HL-60 (cell line): ENCODE data around the gene CACNG3.
"Not testable (repeated sequence)": the region's sequence is repeated elsewhere in the genome, so short reads cannot be mapped to it uniquely, and the experiment has no call there.

ENCODE experiments used
- DNase-seq, 2 experiments: peaks; one replicate each; pipeline ENCODE4 v3.0.0-alpha.2; 2010 to 2020; ENCODE audit warnings: low read depth in 1 of 2, low spot score in 1 of 2
- H3K27ac ChIP-seq: fragments of 250-450 bp; sonication (Bioruptor Pico); replicated peaks from 2 replicates; pipeline ENCODE4 v1.5.1; 2020; ENCODE audit warnings: mild to moderate bottlenecking, moderate library complexity
- H3K27me3 ChIP-seq: fragments of 250-450 bp; sonication (Bioruptor Pico); 2 replicates; pipeline ENCODE4 v1.5.1; 2021; ENCODE audit warnings: mild to moderate bottlenecking, moderate library complexity; ENCODE audit not compliant: insufficient read depth, poor library complexity, severe bottlenecking
- H3K4me3 ChIP-seq: replicated peaks from 2 replicates; pipeline ENCODE4 v1.5.1; 2011; ENCODE audit warnings: mild to moderate bottlenecking, control low read depth, low read length; ENCODE audit not compliant: insufficient read depth
- CTCF ChIP-seq: IDR thresholded peaks from one replicate; pipeline ENCODE4 v1.5.1; 2011; ENCODE audit warnings: low read length, control low read depth, inconsistent platforms; ENCODE audit not compliant: insufficient read depth
- GABPA ChIP-seq: IDR thresholded peaks from 2 replicates; pipeline ENCODE4 v1.6.1; 2012; ENCODE audit warnings: low read depth
- POLR2AphosphoS5 ChIP-seq: IDR thresholded peaks from 2 replicates; pipeline ENCODE4 v1.6.1; 2012; ENCODE audit warnings: low read depth
- REST ChIP-seq: IDR thresholded peaks from 2 replicates; pipeline ENCODE4 v1.6.1; 2012; ENCODE audit warnings: low read depth; ENCODE audit not compliant: insufficient replicate concordance
- SPI1 ChIP-seq: IDR thresholded peaks from 2 replicates; pipeline ENCODE4 v1.6.1; 2012; ENCODE audit warnings: low read depth, mild to moderate bottlenecking, borderline replicate concordance

CACNG3 gene

GRCh38 chr16:24232936-24233335 is 23.2 kb upstream of the CACNG3 start:
- Histone ChIP-seq H3K4me3 (no peak overlapping the region), H3K27ac (no peak overlapping the region), H3K27me3 (no peaks in the 10 kb centered on the region)
- DNase-seq: no peak
- TF ChIP-seq REST (no peak), POLR2AphosphoS5 (no peak), SPI1 (no peak), GABPA (no peak), CTCF (no peak)

- no peak overlapping the region for H3K27ac ChIP-seq
- TF ChIP-seq REST: no peak
- no peaks in the 10 kb centered on the region for H3K27me3 ChIP-seq
- H3K4me3 ChIP-seq: no peak overlapping the region
- no peak for DNase-seq
Observed at GRCh38 chr16:24234737-24235136, 21.4 kb upstream of the CACNG3 start.

- no peak overlapping the region for H3K4me3 ChIP-seq
- DNase-seq: no peak
- no peak for TF ChIP-seq POLR2AphosphoS5
- TF ChIP-seq SPI1: no peak
- no peak for TF ChIP-seq CTCF
- TF ChIP-seq GABPA: no peak
- TF ChIP-seq REST: no peak
- H3K27me3 ChIP-seq: no peaks in the 10 kb centered on the region
- H3K27ac ChIP-seq: no peak overlapping the region
Observed at GRCh38 chr16:24235806-24236205, 20.3 kb upstream of the CACNG3 start.

GRCh38 chr16:24238846-24239245 is 17.3 kb upstream of the CACNG3 start:
- DNase-seq, H3K27ac ChIP-seq, H3K27me3 ChIP-seq, H3K4me3 ChIP-seq: not testable (repeated sequence)
